ENCODE data around the gene CABP2.

GRCh38 chr11:67561971-67562619, 38.8 kb upstream of the CABP2 start:
- no peak for TF ChIP-seq CTCF (IDR thresholded peaks at IDR 0.05)
- no peak for TF ChIP-seq POLR2A (IDR thresholded peaks at IDR 0.05)

Measured in Peyer's patch (tissue), 4 donors.